Subcutaneous abdominal adipose tissue (tissue), 5 donors: Measurements from ENCODE around the gene SLC35G4.

Experiments used
- H3K27ac ChIP-seq: one replicate; pipeline ENCODE4 v1.7.0; 2013; ENCODE audit warnings: low read depth, mild to moderate bottlenecking, inconsistent platforms, low read length, moderate library complexity
- H3K27me3 ChIP-seq, 5 donors: one replicate each; pipeline ENCODE4 v1.7.0; 2013; ENCODE audit warnings: low read length in 5 of 5, inconsistent platforms in 1 of 5; ENCODE audit not compliant: control insufficient read depth in 5 of 5, insufficient read depth in 4 of 5
- H3K36me3 ChIP-seq, 5 donors: one replicate each; pipeline ENCODE4 v1.7.0; 2013; ENCODE audit warnings: low read length in 5 of 5; ENCODE audit not compliant: control insufficient read depth in 5 of 5, insufficient read depth in 5 of 5
- H3K4me1 ChIP-seq, 5 donors: one replicate each; pipeline ENCODE4 v1.7.0; 2013; ENCODE audit warnings: low read length in 5 of 5, mild to moderate bottlenecking in 3 of 5, moderate library complexity in 1 of 5; ENCODE audit not compliant: control insufficient read depth in 5 of 5, insufficient read depth in 5 of 5
- H3K4me3 ChIP-seq, 5 donors: one replicate each; pipeline ENCODE4 v1.7.0; 2013; ENCODE audit warnings: low read length in 5 of 5, low read depth in 1 of 5
- H3K9ac ChIP-seq, 5 donors: one replicate each; pipeline ENCODE4 v1.7.0; 2013; ENCODE audit warnings: low read length in 5 of 5, mild to moderate bottlenecking in 4 of 5, moderate library complexity in 3 of 5
- H3K9me3 ChIP-seq, 5 donors: one replicate each; pipeline ENCODE4 v1.7.0; 2013; ENCODE audit warnings: low read length in 5 of 5; ENCODE audit not compliant: control insufficient read depth in 5 of 5
- donor health status: healthy.
- donor health status: healthy.
- donor health status: healthy.
- donor health status: healthy.
- donor health status: healthy.

SLC35G4 gene

GRCh38 chr18:11577271-11578112, 31.9 kb upstream of the SLC35G4 start:
- no peaks in the 10 kb centered on the region for H3K9me3 ChIP-seq
- no peaks in the 10 kb centered on the region for H3K27me3 ChIP-seq
- no peak overlapping the region for H3K27ac ChIP-seq
- H3K4me3 ChIP-seq = no peak overlapping the region
- H3K9ac ChIP-seq = no peak overlapping the region
- no peaks in the 10 kb centered on the region for H3K36me3 ChIP-seq
- H3K4me1 ChIP-seq = peaks cover 0 to 19% (median 7%) of the 10 kb centered on the region in 5 donors

- no peak overlapping the region for H3K9ac ChIP-seq
- peaks cover 0 to 16% (median 7%) of the 10 kb centered on the region in 5 donors for H3K4me1 ChIP-seq
- H3K36me3 ChIP-seq = no peaks in the 10 kb centered on the region
- no peaks in the 10 kb centered on the region for H3K27me3 ChIP-seq
- no peak overlapping the region for H3K4me3 ChIP-seq
- H3K27ac ChIP-seq = no peak overlapping the region
- no peaks in the 10 kb centered on the region for H3K9me3 ChIP-seq
These were observed 30.6 kb upstream of the SLC35G4 start for GRCh38 chr18:11578799-11579198.

GRCh38 chr18:11579916-11580315, 29.5 kb upstream of the SLC35G4 start:
- no peaks in the 10 kb centered on the region for H3K27me3 ChIP-seq
- peaks cover 0 to 16% (median 7%) of the 10 kb centered on the region in 5 donors for H3K4me1 ChIP-seq
- no peak overlapping the region for H3K9ac ChIP-seq
- no peak overlapping the region for H3K27ac ChIP-seq
- no peak overlapping the region for H3K4me3 ChIP-seq
- H3K9me3 ChIP-seq = no peaks in the 10 kb centered on the region
- H3K36me3 ChIP-seq = no peaks in the 10 kb centered on the region

GRCh38 chr18:11581286-11581685, 28.1 kb upstream of the SLC35G4 start:
- Histone ChIP-seq H3K4me1 (peaks cover 0 to 18% (median 7%) of the 10 kb centered on the region in 5 donors), H3K36me3 (no peaks in the 10 kb centered on the region), H3K27ac (no peak overlapping the region), H3K9me3 (no peaks in the 10 kb centered on the region), H3K4me3 (no peak overlapping the region), H3K27me3 (no peaks in the 10 kb centered on the region), H3K9ac (no peak overlapping the region)

- Histone ChIP-seq H3K4me1 (peaks cover 0 to 10% (median 0%) of the 10 kb centered on the region in 5 donors), H3K36me3 (no peaks in the 10 kb centered on the region), H3K9ac (no peak overlapping the region), H3K4me3 (no peak overlapping the region), H3K27me3 (no peaks in the 10 kb centered on the region), H3K9me3 (no peaks in the 10 kb centered on the region), H3K27ac (no peak overlapping the region)
These were observed 23.8 kb upstream of the SLC35G4 start for GRCh38 chr18:11585596-11585995.

GRCh38 chr18:11586896-11587295, 22.5 kb upstream of the SLC35G4 start:
- H3K27ac ChIP-seq = no peak overlapping the region
- peaks cover 0 to 10% (median 0%) of the 10 kb centered on the region in 5 donors for H3K4me1 ChIP-seq
- no peak overlapping the region for H3K9ac ChIP-seq
- H3K4me3 ChIP-seq = no peak overlapping the region
- no peaks in the 10 kb centered on the region for H3K9me3 ChIP-seq
- H3K27me3 ChIP-seq = no peaks in the 10 kb centered on the region
- no peaks in the 10 kb centered on the region for H3K36me3 ChIP-seq

GRCh38 chr18:11587432-11587831, 22.0 kb upstream of the SLC35G4 start:
- peaks cover 0 to 10% (median 0%) of the 10 kb centered on the region in 5 donors for H3K4me1 ChIP-seq
- H3K9ac ChIP-seq = no peak overlapping the region
- no peaks in the 10 kb centered on the region for H3K27me3 ChIP-seq
- H3K4me3 ChIP-seq = no peak overlapping the region
- no peaks in the 10 kb centered on the region for H3K36me3 ChIP-seq
- H3K27ac ChIP-seq = no peak overlapping the region
- no peaks in the 10 kb centered on the region for H3K9me3 ChIP-seq

GRCh38 chr18:11587846-11588245, 21.6 kb upstream of the SLC35G4 start:
- H3K27ac ChIP-seq = no peak overlapping the region
- H3K4me3 ChIP-seq = no peak overlapping the region
- H3K4me1 ChIP-seq = peaks cover 0 to 10% (median 0%) of the 10 kb centered on the region in 5 donors
- no peaks in the 10 kb centered on the region for H3K9me3 ChIP-seq
- H3K27me3 ChIP-seq = no peaks in the 10 kb centered on the region
- no peak overlapping the region for H3K9ac ChIP-seq
- no peaks in the 10 kb centered on the region for H3K36me3 ChIP-seq

- Histone ChIP-seq H3K4me1 (peaks cover 0 to 4% (median 0%) of the 10 kb centered on the region in 5 donors), H3K27me3 (no peaks in the 10 kb centered on the region), H3K9ac (no peak overlapping the region), H3K9me3 (no peaks in the 10 kb centered on the region), H3K36me3 (no peaks in the 10 kb centered on the region), H3K4me3 (no peak overlapping the region), H3K27ac (no peak overlapping the region)
These were observed 17.4 kb upstream of the SLC35G4 start for GRCh38 chr18:11591957-11592356.

- Histone ChIP-seq H3K27me3 (no peaks in the 10 kb centered on the region), H3K4me3 (no peak overlapping the region), H3K4me1 (no peaks in the 10 kb centered on the region), H3K9ac (no peak overlapping the region), H3K27ac (no peak overlapping the region), H3K36me3 (no peaks in the 10 kb centered on the region), H3K9me3 (peaks cover 0 to 7% (median 0%) of the 10 kb centered on the region in 5 donors)
These were observed 9.1 kb upstream of the SLC35G4 start for GRCh38 chr18:11600321-11600720.
